ENCODE results near the gene PFKP.

The PFKP gene

GRCh38 chr10:3068968-3069737 is 1.8 kb downstream of the PFKP start:
- peak overlapping the region; percentile 80 for H3K4me3 ChIP-seq (ENCODE audit: low read depth, low read length)

DNA sequence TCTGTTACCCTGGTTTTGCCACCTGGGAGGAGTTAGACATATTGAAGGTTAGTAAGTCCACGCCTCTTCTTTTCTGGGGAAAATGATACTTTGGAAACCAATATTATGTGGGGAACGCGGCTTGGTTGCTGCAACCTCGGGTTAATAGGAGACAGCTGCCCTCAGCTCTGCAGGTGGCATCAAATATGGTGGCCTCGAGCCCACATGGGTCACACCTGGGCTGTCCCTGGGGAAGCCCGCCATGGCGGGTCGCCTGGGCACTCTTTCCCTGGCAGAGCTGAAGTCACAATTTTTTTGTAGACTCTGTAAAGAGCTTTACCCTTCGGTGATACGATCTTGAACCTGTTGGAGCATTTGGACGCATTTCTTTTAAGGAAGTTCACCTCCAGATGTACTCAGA is 2.5 kb downstream of the PFKP start:
- H3K4me3 ChIP-seq (ENCODE audit: low read depth, low read length), result no peak overlapping the region

- H3K4me3 ChIP-seq (ENCODE audit: low read depth, low read length), result no peak overlapping the region
Observed at GRCh38 chr10:3071405-3072198, 4.3 kb downstream of the PFKP start.

DNA sequence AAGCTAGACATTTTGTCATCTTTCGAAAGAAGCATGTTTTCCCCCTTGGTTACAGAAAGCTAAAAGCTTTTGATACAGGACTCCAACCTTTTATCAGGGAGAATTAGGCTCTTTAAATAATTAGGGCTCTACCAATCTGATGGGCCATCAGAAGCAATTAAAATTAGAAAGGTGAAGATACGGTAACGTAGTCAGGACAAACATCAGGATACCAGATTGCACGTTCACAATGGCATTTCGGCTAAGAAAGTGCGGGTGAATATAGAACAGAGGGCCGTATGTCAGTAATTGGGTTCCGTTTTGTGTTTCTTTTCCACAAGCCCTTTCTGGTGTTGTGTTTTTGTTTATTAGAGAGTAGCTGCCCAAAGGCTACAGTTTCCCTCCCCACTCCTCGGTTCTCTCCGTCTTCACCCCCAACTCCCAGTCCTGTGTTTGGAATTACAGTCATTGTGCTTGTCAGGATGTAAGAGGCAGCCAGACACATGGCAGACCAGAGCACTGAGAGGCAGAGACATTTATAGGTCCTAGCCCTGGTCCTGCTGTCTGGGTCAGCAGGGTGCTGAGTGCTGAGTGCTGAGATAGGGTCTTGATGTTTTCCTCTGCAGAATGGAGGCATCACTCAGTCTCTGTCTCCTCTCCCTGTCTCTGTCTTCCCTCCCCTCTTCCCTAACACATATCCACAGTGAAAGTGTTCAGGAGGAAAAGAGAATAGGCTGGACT is 5.5 kb downstream of the PFKP start:
- H3K4me3 ChIP-seq (ENCODE audit: low read depth, low read length), result no peak overlapping the region

- H3K4me3 ChIP-seq (ENCODE audit: low read depth, low read length), result no peak overlapping the region
Observed at GRCh38 chr10:3074145-3074665, 6.9 kb downstream of the PFKP start.

- H3K4me3 ChIP-seq (ENCODE audit: low read depth, low read length), result no peak overlapping the region
Observed at GRCh38 chr10:3074985-3075600, 7.7 kb downstream of the PFKP start.

DNA sequence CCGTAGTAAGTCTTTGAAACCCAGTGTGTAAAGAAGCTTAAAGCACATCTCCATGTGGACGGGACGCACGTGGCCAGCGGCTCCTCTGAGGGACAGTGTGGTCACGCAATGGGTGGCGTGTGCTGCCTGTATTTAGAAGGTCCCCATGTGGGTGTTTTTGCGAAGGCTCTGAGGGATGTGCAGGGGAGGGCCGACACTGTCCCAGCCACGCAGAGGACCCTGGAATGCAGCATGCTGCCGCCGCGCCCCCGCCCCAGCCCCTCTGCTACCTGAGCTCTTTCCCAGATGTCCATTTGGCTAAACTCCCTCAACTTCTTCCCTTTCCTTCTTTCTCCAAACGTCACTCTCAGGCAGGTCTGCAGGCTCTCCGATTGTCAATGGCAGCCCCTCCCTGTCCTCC is 8.8 kb downstream of the PFKP start:
- no peak overlapping the region for H3K4me3 ChIP-seq (ENCODE audit: low read depth, low read length)

GRCh38 chr10:3077509-3077908 is 10.2 kb downstream of the PFKP start:
- H3K4me3 ChIP-seq (ENCODE audit: low read depth, low read length), result no peak overlapping the region

DNA sequence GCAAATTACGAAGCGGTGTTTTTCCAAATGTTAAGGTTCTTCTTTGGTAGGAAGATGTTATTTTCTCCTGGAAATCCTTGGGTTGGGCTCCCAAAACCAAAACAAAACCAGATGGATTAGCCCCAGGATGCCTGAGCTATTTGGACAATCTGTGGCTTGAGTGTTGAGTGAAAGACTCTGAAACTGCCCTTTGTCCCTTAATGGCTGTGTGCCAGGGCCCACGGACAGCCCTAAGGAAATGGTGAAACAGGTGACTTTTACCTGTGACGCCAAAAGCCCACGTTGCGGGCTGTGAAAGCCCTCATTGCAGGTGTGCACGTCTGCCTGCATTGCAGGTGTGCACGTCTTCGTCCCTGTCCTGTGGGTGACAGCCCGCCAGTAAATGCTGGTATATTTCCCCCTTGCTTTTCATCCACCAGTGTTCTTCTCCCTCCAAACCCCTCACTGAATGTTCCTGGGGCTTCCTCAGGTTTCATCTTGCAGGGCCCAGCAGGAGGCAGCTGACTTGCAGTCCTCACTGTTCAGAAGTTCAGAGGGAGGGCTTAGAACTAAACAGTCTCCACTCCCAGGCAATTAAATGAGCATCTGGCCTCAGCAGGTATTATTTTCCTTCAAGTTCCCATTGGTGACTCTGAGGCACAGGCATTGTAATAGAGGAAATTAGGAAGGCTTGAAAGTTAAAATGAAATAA is 10.7 kb downstream of the PFKP start:
- H3K4me3 ChIP-seq (ENCODE audit: low read depth, low read length), result no peak overlapping the region

DNA sequence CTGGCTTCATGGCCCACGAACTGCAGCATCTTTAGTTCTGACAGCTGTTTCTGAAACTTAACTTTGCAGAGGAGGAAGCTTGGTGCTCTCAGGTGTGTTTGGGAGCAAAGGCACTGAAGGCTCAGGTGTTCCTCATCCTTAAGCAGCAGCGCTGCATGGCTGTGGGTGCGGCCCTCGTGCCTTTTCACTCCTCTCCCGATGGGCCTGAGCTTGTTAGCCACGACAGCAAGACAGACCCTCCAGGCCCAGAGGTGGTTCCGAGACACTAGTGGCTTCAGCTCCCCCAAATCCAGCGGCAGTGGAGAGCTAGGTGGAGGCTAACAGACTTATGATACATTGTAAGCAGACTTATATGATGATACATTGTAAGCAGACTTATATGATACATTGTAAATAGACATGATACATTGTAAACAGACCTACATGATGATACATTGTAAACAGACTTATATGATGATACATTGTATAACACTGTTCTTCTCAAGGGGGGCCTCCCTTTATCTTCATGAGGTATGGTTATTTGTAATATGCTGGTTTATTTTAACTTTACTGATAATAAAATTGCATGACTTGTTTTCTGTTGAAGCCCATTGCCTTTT is 14.1 kb downstream of the PFKP start:
- H3K4me3 ChIP-seq (ENCODE audit: low read depth, low read length), result no peak overlapping the region

- no peak overlapping the region for H3K4me3 ChIP-seq (ENCODE audit: low read depth, low read length)
Observed at GRCh38 chr10:3082290-3082689, 14.9 kb downstream of the PFKP start.

GRCh38 chr10:3085785-3086567 is 18.6 kb downstream of the PFKP start:
- no peak overlapping the region for H3K4me3 ChIP-seq (ENCODE audit: low read depth, low read length)

GRCh38 chr10:3090388-3090787 is 23.0 kb downstream of the PFKP start:
- H3K4me3 ChIP-seq (ENCODE audit: low read depth, low read length), result no peak overlapping the region

DNA sequence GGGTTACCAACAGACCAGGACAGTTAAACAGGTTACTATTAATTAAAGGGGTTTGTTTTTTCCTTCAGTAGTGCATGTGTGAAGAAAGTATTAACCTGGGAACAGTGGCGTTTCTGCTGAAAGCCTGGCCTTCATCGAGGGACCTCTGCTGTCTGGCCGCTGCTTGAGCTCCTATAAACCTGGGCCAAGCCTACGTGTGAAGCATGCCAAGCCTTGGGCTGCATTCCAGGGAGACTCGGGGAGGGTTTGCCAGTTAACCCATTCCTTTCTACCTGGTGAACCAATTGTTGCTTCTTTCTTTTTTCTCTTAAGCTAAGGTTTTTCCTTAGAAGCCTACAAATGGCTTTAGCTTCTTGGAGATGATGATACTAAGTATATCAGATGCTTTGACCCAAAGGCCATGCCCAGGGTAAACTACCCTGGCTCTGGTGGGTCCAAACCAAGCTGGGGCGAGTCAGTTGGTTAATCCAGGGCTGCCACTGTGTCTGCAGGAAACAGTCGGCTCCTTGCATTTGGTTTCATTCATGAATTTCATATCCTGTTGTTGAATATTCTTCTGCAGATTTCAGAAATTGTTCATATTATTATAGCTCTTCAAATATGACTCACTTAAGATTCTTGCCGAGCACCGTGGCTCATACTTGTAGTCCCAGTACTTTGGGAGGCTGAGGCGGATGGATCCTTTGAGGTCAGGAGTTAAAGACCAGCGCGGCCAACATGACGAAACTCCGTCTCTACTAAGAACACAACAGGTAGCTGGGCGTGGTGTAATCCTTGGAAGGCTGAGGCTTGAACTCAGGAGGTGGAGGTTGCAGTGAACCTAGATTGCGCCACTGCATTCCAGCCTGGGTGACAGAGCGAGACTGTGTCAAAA is 23.8 kb downstream of the PFKP start:
- no peak overlapping the region for H3K4me3 ChIP-seq (ENCODE audit: low read depth, low read length)

DNA sequence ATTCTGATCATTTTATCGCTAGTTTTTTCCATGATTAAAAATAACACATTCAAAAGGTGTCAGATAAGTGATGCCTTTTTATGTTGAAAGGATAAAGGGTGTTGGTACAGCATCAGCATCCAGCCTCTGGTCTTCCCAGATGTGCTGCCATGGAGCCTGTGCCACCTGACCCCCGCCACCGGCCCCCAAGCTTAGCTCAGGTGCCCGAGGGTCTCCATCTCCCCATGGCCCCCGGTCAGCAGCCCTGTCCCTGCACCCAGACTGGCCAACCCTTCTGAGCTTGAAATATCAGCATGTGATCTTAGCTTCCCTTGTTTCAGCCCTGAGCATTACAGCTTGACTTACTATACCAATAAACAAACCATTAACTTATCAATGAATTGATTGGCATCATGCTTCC is 24.6 kb downstream of the PFKP start:
- H3K4me3 ChIP-seq (ENCODE audit: low read depth, low read length), result no peak overlapping the region

DNA sequence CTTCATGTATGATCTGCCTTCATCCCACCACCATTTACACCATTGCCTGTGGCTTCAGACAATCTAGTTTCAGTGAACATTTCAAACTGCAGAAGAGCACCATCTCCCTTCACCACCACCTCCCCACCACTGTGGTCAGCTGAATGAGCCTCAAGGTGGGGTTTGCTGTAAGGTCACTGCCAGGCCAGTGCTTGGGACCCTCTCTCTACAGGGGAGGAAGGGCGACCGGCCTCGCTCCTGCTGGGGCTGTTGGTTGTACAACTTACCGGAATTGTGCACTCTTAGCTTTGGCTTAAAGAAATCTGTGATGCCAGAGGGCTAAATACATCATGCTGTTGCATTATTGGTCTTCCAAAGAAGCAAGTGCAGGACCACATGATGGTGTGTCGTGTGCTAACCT is 26.6 kb downstream of the PFKP start:
- no peak overlapping the region for H3K4me3 ChIP-seq (ENCODE audit: low read depth, low read length)

GRCh38 chr10:3094609-3095036 is 27.3 kb downstream of the PFKP start:
- no peak overlapping the region for H3K4me3 ChIP-seq (ENCODE audit: low read depth, low read length)

Data from iPS-11a (cell line).